ENCODE data around the gene TBX10.

GRCh38 chr11:67600324-67601029 lies 39.1 kb downstream of the TBX10 start:
- no peak for TF ChIP-seq POLR2AphosphoS5 (IDR thresholded peaks at IDR 0.05)
- TF ChIP-seq CTCF (IDR thresholded peaks at IDR 0.05), result no peak

All from upper lobe of left lung (tissue), 4 donors.